Sigmoid colon (tissue), 4 donors: ENCODE data around the gene ARHGDIA.

Source experiments
- EP300 ChIP-seq, 4 donors: sonication (generic); formaldehyde crosslinking; IDR thresholded peaks; one replicate each; pipeline ENCODE4 v1.6.1; 2017; ENCODE audit warnings: antibody characterized with exemption in 4 of 4
- POLR2A ChIP-seq, 2 donors: fragments of 450-650 bp; IDR thresholded peaks; one replicate each; pipeline ENCODE4 v1.6.1; 2016; ENCODE audit warnings: antibody characterized with exemption in 2 of 2, mild to moderate bottlenecking in 2 of 2, moderate library complexity in 2 of 2
- POLR2AphosphoS5 ChIP-seq, 4 donors: sonication (generic); formaldehyde crosslinking; IDR thresholded peaks; one replicate each; pipeline ENCODE4 v1.6.1; 2017; ENCODE audit warnings: antibody characterized with exemption in 4 of 4
- TF ChIP-seq, protein P1 (sequence below), 4 experiments: fragments of 450-650 bp in 3 of 4; fragments of 200-600 bp in 1 of 4; IDR thresholded peaks; one replicate each; pipeline ENCODE4 v1.5.1; 2016 to 2019; ENCODE audit warnings: antibody characterized with exemption in 4 of 4, mild to moderate bottlenecking in 3 of 4, moderate library complexity in 2 of 4

DNA sequence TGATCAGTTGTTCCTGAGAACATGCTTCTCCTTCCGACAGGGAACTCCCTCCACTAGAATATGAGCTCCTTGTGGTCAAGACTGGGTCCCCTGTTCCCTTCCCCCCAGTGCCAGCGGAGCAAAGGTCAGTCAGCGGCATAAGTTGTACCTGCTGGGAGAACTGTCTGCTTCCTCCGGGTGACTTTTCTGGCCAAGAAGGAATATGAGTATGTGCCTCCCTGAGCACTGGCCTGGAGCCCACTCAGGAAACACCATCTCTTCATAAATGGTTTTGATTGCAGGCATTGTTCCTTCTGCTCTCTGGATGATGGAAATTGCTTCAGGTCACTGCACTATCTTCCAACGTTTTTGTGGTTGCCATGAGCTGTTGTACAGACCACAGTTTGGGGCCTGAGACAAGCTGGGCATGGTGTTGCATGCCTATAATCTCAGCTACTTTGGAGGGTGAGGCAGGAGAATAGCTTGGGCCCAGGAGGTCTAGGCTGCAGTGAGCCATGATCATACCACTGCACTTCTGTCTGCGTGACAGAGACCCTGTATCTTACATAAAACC, 7.9 kb downstream of the ARHGDIA start:
- TF ChIP-seq, protein P1, sequence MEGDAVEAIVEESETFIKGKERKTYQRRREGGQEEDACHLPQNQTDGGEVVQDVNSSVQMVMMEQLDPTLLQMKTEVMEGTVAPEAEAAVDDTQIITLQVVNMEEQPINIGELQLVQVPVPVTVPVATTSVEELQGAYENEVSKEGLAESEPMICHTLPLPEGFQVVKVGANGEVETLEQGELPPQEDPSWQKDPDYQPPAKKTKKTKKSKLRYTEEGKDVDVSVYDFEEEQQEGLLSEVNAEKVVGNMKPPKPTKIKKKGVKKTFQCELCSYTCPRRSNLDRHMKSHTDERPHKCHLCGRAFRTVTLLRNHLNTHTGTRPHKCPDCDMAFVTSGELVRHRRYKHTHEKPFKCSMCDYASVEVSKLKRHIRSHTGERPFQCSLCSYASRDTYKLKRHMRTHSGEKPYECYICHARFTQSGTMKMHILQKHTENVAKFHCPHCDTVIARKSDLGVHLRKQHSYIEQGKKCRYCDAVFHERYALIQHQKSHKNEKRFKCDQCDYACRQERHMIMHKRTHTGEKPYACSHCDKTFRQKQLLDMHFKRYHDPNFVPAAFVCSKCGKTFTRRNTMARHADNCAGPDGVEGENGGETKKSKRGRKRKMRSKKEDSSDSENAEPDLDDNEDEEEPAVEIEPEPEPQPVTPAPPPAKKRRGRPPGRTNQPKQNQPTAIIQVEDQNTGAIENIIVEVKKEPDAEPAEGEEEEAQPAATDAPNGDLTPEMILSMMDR (IDR thresholded peaks at IDR 0.05), result no peak
- no peak for TF ChIP-seq POLR2AphosphoS5 (IDR thresholded peaks at IDR 0.05)
- no peak for TF ChIP-seq POLR2A (IDR thresholded peaks at IDR 0.05)
- no peak for TF ChIP-seq EP300 (IDR thresholded peaks at IDR 0.05)
